GM12891 (cell line): Measurements from ENCODE around the gene SMIM24.

Experiments used
- POLR2A ChIP-seq: IDR thresholded peaks from 2 replicates; pipeline ENCODE4 v1.6.1; 2011; ENCODE audit warnings: low read depth, low read length, control low read depth
- POLR2AphosphoS5 ChIP-seq: IDR thresholded peaks from 2 replicates; pipeline ENCODE4 v1.6.1; 2011; ENCODE audit warnings: low read depth, low read length, control low read depth
- TAF1 ChIP-seq: IDR thresholded peaks from 2 replicates; pipeline ENCODE4 v1.6.1; 2011; ENCODE audit warnings: low read depth, low read length, control low read depth

- TF ChIP-seq POLR2A, result peak; percentile 71
- TF ChIP-seq POLR2AphosphoS5, result peak; percentile 90
- TF ChIP-seq TAF1, result peak; percentile 88
These were observed 45.4 kb downstream of the SMIM24 start for GRCh38 chr19:3434630-3435553.
